CD14-positive monocyte (primary cell): ENCODE results near the gene KLC1. TPM values are rescaled to one million over a fixed set of nuclear protein-coding genes. Genes with fewer than 3 reads are reported as not detected.

Experiments used
- DNase-seq, 3 donors: peaks; one replicate each; pipeline ENCODE4 v3.0.0-alpha.2; 2011 to 2022
- H2AFZ ChIP-seq: 2 replicates; pipeline ENCODE4 v1.6.0; 2012; ENCODE audit warnings: mild to moderate bottlenecking, low read depth, low read length, inconsistent platforms; ENCODE audit not compliant: insufficient read depth, poor library complexity, severe bottlenecking
- H3K27ac ChIP-seq, 2 donors: 1 replicate in 1 of 2; 2 replicates in 1 of 2; pipeline ENCODE4 v1.5.1; 2012 to 2013; ENCODE audit warnings: low read length in 2 of 2, control low read depth in 1 of 2, inconsistent platforms in 1 of 2, low read depth in 1 of 2, mild to moderate bottlenecking in 1 of 2
- H3K27me3 ChIP-seq, 2 donors: one replicate each; pipeline versions ENCODE4 v1.6.0 to v1.6.1; 2011 to 2013; ENCODE audit warnings: low read length in 2 of 2; ENCODE audit not compliant: control insufficient read depth in 2 of 2, insufficient read depth in 2 of 2
- H3K36me3 ChIP-seq, 2 donors: replicated peaks in 1 of 2; 1 replicate in 1 of 2; 2 replicates in 1 of 2; pipeline versions ENCODE4 v1.5.1 to v1.6.1; 2012 to 2013; ENCODE audit warnings: low read length in 2 of 2, control low read depth in 1 of 2, inconsistent platforms in 1 of 2, mild to moderate bottlenecking in 1 of 2; ENCODE audit not compliant: insufficient read depth in 2 of 2, control insufficient read depth in 1 of 2
- H3K4me1 ChIP-seq, 2 donors: 1 replicate in 1 of 2; 2 replicates in 1 of 2; pipeline versions ENCODE4 v1.5.1 to v1.6.1; 2012 to 2013; ENCODE audit warnings: low read length in 2 of 2, control low read depth in 1 of 2, inconsistent platforms in 1 of 2, mild to moderate bottlenecking in 1 of 2, moderate library complexity in 1 of 2; ENCODE audit not compliant: insufficient read depth in 2 of 2, control insufficient read depth in 1 of 2
- H3K4me2 ChIP-seq: replicated peaks from 2 replicates; pipeline ENCODE3; 2012; ENCODE audit warnings: low read length, moderate library complexity, mild to moderate bottlenecking; ENCODE audit not compliant: poor library complexity, severe bottlenecking; ENCODE audit errors: extremely low read depth
- H3K4me3 ChIP-seq, 3 experiments: fragments of 200-600 bp in 1 of 3; sonication (generic) in 1 of 3; replicated peaks in 1 of 3; 1 replicate in 2 of 3; 2 replicates in 1 of 3; pipeline ENCODE4 v1.5.1; 2011 to 2013; ENCODE audit warnings: low read length in 3 of 3, mild to moderate bottlenecking in 3 of 3, control low read depth in 2 of 3, low read depth in 2 of 3, inconsistent platforms in 1 of 3, moderate library complexity in 1 of 3
- H3K79me2 ChIP-seq: 2 replicates; pipeline ENCODE4 v1.6.0; 2012; ENCODE audit warnings: mild to moderate bottlenecking, control low read depth, inconsistent platforms, low read length, moderate library complexity; ENCODE audit not compliant: insufficient read depth
- H3K9ac ChIP-seq: 2 replicates; pipeline ENCODE4 v1.6.0; 2017; ENCODE audit warnings: low read length, mild to moderate bottlenecking; ENCODE audit not compliant: insufficient read depth, poor library complexity, severe bottlenecking
- H3K9me3 ChIP-seq, 2 donors: replicated peaks in 1 of 2; 1 replicate in 1 of 2; 2 replicates in 1 of 2; pipeline versions ENCODE4 v1.5.1 to v1.6.1; 2012 to 2013; ENCODE audit warnings: low read length in 2 of 2, control low read depth in 1 of 2; ENCODE audit not compliant: control insufficient read depth in 1 of 2, insufficient read depth in 1 of 2
- H4K20me1 ChIP-seq: 2 replicates; pipeline ENCODE4 v1.6.0; 2012; ENCODE audit warnings: mild to moderate bottlenecking, low read length, control low read depth, moderate library complexity; ENCODE audit not compliant: insufficient read depth
- H3K27ac Mint-ChIP-seq, 7 donors: one replicate each; pipeline ENCODE4 v1.8.0; 2020; ENCODE audit warnings: mild to moderate bottlenecking in 7 of 7, mixed read lengths in 7 of 7, moderate library complexity in 6 of 7, inconsistent platforms in 2 of 7
- H3K27me3 Mint-ChIP-seq, 3 donors: one replicate each; pipeline ENCODE4 v1.8.0; 2021 to 2022; ENCODE audit warnings: low read depth in 3 of 3, mild to moderate bottlenecking in 3 of 3, mixed read lengths in 3 of 3, moderate library complexity in 3 of 3, inconsistent platforms in 1 of 3
- H3K36me3 Mint-ChIP-seq, 2 donors: one replicate each; pipeline ENCODE4 v1.8.0; 2020; ENCODE audit warnings: mixed read lengths in 2 of 2, inconsistent platforms in 1 of 2, mild to moderate bottlenecking in 1 of 2
- H3K4me1 Mint-ChIP-seq: one replicate; pipeline ENCODE4 v1.8.0; 2020; ENCODE audit warnings: mild to moderate bottlenecking, mixed read lengths
- H3K4me3 Mint-ChIP-seq, 2 donors: one replicate each; pipeline ENCODE4 v1.8.0; 2020; ENCODE audit warnings: mild to moderate bottlenecking in 2 of 2, mixed read lengths in 2 of 2, moderate library complexity in 1 of 2
- H3K9me3 Mint-ChIP-seq, 7 donors: one replicate each; pipeline ENCODE4 v1.8.0; 2020 to 2022; ENCODE audit warnings: mixed read lengths in 7 of 7, mild to moderate bottlenecking in 6 of 7, moderate library complexity in 6 of 7, inconsistent platforms in 2 of 7
- WGBS: methylation state at CpG from one replicate; pipeline ENCODE4 v1.1.5; 2013; ENCODE audit warnings: missing lambda C conversion rate; ENCODE audit not compliant: insufficient coverage; 5-methylcytosine and 5-hydroxymethylcytosine counted together
- intact Hi-C, 2 donors: fragments of 100-400 bp; cut with micrococcal nuclease; formaldehyde crosslinking; loops; one replicate each; pipeline versions ENCODE4 v1.15.0 to v1.15.1; 2023
- polyA plus RNA-seq, 3 donors: library from polyadenylated mRNA; depleted of rRNA in 1 of 3; unstranded in 2 of 3; stranded (reverse) in 1 of 3; fragments of 300-500 nt in 2 of 3; fragments of >200 nt in 1 of 3; fragmentation: Illumina TruSeq in 2 of 3; gene quantifications; 1 replicate in 2 of 3; 2 replicates in 1 of 3; pipeline ENCODE4 v1.2.3, GENCODE V29; 2012 to 2021
- TF ChIP-seq, protein P1 (sequence below): fragments of 200-600 bp; IDR thresholded peaks from one replicate; pipeline ENCODE4 v1.8.0; 2022; ENCODE audit warnings: antibody characterized with exemption, mild to moderate bottlenecking

The KLC1 gene
- polyA plus RNA-seq, 3 donors: 41.5 to 108 (median 46.6) TPM

DNA sequence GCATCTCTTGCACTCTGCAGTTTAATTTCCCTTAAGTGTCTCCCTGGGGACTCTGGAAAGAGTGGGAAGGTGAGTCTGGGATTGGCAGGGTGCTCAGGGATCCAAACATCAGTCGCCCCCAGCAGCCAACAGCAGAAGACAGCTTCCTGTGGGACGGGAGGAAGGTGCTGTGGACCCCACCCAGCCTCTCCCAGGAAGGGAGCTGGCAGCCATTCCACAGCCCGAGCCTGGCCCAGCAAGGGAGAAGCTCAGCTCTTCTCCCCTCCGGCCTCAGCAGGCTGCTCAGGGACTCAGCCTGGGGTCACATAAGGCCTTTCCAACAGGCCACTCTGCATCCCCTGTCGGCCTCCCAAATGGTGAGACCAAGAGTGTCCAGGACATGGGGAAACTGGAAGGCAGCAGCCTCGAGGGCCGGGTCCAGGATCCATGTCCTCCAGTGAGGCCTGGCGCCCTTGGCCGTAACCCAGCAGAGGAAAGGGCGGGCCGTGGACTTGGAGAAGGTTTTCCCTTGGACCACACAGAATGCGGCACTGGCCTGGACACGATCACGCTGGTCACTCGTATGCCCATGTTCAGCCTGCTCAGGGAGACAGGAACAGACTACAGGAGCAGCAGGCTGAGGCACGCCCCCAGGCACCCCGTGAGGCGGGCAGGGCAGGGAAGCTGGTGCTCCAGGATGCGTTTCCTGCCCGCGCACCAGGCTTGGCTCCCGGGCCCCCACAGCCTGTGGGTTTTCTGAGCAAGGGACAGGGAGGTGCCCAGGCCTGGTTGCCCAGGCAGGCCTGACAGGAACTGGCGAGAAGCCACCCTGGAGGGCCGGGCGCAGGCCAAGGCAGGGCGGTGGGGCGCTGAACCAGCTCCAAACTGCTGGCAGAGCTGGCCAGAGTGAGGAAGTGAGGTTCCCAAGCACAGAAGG, 82.8 kb downstream of the KLC1 start:
- Mint-ChIP-seq H3K27ac (peak overlapping the region in 1 of 7 donors; percentile 38), H3K4me3 (no peak overlapping the region), H3K36me3 (peaks cover 13 to 16% of the 10 kb centered on the region in 2 donors), H3K27me3 (peaks cover 0 to 2% (median 0%) of the 10 kb centered on the region in 3 donors), H3K9me3 (no peaks in the 10 kb centered on the region), H3K4me1 (peaks cover 19% of the 10 kb centered on the region)
- Histone ChIP-seq H3K9me3 (no peaks in the 10 kb centered on the region), H2AFZ (no peak overlapping the region), H4K20me1 (peaks cover 10% of the 10 kb centered on the region), H3K36me3 (peaks cover 12 to 24% of the 10 kb centered on the region in 2 donors), H3K4me2 (no peak overlapping the region), H3K4me3 (no peak overlapping the region), H3K27ac (no peak overlapping the region), H3K27me3 (no peaks in the 10 kb centered on the region), H3K4me1 (peaks cover 14 to 23% of the 10 kb centered on the region in 2 donors), H3K79me2 (peaks cover 23% of the 10 kb centered on the region), H3K9ac (no peak overlapping the region)
- intact Hi-C loops: no loop called here
- no peak for DNase-seq
- TF ChIP-seq, protein P1, sequence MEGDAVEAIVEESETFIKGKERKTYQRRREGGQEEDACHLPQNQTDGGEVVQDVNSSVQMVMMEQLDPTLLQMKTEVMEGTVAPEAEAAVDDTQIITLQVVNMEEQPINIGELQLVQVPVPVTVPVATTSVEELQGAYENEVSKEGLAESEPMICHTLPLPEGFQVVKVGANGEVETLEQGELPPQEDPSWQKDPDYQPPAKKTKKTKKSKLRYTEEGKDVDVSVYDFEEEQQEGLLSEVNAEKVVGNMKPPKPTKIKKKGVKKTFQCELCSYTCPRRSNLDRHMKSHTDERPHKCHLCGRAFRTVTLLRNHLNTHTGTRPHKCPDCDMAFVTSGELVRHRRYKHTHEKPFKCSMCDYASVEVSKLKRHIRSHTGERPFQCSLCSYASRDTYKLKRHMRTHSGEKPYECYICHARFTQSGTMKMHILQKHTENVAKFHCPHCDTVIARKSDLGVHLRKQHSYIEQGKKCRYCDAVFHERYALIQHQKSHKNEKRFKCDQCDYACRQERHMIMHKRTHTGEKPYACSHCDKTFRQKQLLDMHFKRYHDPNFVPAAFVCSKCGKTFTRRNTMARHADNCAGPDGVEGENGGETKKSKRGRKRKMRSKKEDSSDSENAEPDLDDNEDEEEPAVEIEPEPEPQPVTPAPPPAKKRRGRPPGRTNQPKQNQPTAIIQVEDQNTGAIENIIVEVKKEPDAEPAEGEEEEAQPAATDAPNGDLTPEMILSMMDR: no peak
- 90% methylated on average over 26 of the region's 27 CpGs for WGBS

DNA sequence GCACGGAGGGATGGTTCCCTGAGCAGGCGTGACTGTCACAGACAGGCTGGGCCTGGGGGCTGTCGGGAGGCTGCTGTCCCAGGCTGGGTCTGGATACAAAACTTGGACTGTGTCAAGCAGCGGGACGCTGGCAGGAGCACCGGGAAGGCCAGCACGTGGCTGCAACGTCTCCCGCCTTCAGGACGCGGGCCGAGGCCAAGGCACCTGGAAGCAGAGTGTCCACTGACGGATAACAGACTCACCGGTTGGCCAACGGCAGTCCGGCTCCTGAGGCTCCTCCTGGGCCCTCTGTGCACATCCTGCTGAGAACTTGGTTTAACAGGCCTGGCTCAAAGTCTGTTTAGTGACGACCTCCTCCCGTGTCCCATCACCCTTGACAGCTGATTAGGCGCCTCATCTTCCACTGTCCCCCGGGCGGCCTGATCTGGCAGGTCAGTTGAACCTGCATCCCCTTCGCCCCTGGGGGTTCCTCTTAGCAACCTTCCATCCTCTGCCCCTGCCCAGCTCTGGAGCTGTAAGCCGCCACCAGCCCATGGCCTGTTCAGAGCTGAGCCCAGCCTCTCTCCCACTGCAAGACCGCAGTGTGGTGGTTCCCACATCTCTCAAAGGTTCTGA, 83.7 kb downstream of the KLC1 start:
- intact Hi-C loops: no loop called here
- Histone ChIP-seq H3K4me2 (no peak overlapping the region), H4K20me1 (peaks cover 20% of the 10 kb centered on the region), H3K9me3 (no peaks in the 10 kb centered on the region), H3K4me3 (no peak overlapping the region), H3K79me2 (peaks cover 32% of the 10 kb centered on the region), H3K4me1 (peaks cover 16 to 26% of the 10 kb centered on the region in 2 donors), H3K27ac (no peak overlapping the region), H3K36me3 (peaks cover 8 to 17% of the 10 kb centered on the region in 2 donors), H2AFZ (no peak overlapping the region), H3K27me3 (no peaks in the 10 kb centered on the region), H3K9ac (no peak overlapping the region)
- peak overlapping the region in 1 of 7 donors; percentile 15 for H3K27ac Mint-ChIP-seq
- peaks cover 18 to 20% of the 10 kb centered on the region in 2 donors for H3K36me3 Mint-ChIP-seq
- WGBS: 95% methylated on average over 24 of the region's 24 CpGs
- H3K27me3 Mint-ChIP-seq: peaks cover 0 to 2% (median 0%) of the 10 kb centered on the region in 3 donors
- H3K4me3 Mint-ChIP-seq: no peak overlapping the region
- TF ChIP-seq, protein P1: no peak
- DNase-seq: no peak
- no peaks in the 10 kb centered on the region for H3K9me3 Mint-ChIP-seq
- H3K4me1 Mint-ChIP-seq: peaks cover 29% of the 10 kb centered on the region
